Breast epithelium (tissue), 4 donors: ENCODE results near the gene LRRC52. TPM values are rescaled to one million over a fixed set of nuclear protein-coding genes. Genes with fewer than 3 reads are reported as not detected.
A peak's percentile ranks its signal among the peaks of the same experiment; 100 is the strongest.

ENCODE experiments used
- DNase-seq, 2 donors: peaks; one replicate each; pipeline ENCODE4 v3.0.0-alpha.2; 2019; ENCODE audit warnings: low spot score in 2 of 2
- H3K27ac ChIP-seq, 2 donors: fragments of 200-600 bp; sonication (generic) in 1 of 2; one replicate each; pipeline ENCODE4 v1.5.1; 2016 to 2019; ENCODE audit warnings: mild to moderate bottlenecking in 1 of 2
- H3K27me3 ChIP-seq, 2 donors: fragments of 200-600 bp; sonication (generic) in 1 of 2; one replicate each; pipeline versions ENCODE4 v1.5.1 to v1.6.0; 2017 to 2019; ENCODE audit warnings: control low read depth in 1 of 2, mild to moderate bottlenecking in 1 of 2
- H3K36me3 ChIP-seq: fragments of 200-600 bp; one replicate; pipeline ENCODE4 v1.5.1; 2019
- H3K4me1 ChIP-seq, 2 donors: fragments of 200-600 bp; sonication (generic); one replicate each; pipeline ENCODE4 v1.5.1; 2016 to 2019; ENCODE audit warnings: control low read depth in 1 of 2
- H3K4me3 ChIP-seq, 3 donors: fragments of 200-600 bp; sonication (generic); 1 replicate in 2 of 3; 2 replicates in 1 of 3; pipeline ENCODE4 v1.5.1; 2016 to 2019; ENCODE audit warnings: mild to moderate bottlenecking in 3 of 3, moderate library complexity in 2 of 3
- H3K9me3 ChIP-seq, 2 donors: fragments of 200-600 bp; sonication (generic) in 1 of 2; one replicate each; pipeline ENCODE4 v1.5.1; 2016 to 2019; ENCODE audit warnings: control low read depth in 1 of 2
- CTCF ChIP-seq, 3 donors: fragments of 450-650 bp; IDR thresholded peaks; one replicate each; pipeline ENCODE4 v1.5.1; 2016 to 2017; ENCODE audit warnings: antibody characterized with exemption in 3 of 3, mild to moderate bottlenecking in 3 of 3, moderate library complexity in 3 of 3
- POLR2A ChIP-seq: fragments of 450-650 bp; IDR thresholded peaks from one replicate; pipeline ENCODE4 v1.6.1; 2016; ENCODE audit warnings: antibody characterized with exemption, mild to moderate bottlenecking, moderate library complexity
- POLR2AphosphoS5 ChIP-seq, 3 donors: sonication (generic); formaldehyde crosslinking; IDR thresholded peaks; one replicate each; pipeline ENCODE4 v1.6.1; 2017; ENCODE audit warnings: antibody characterized with exemption in 3 of 3
- intact Hi-C: fragments of 100-400 bp; cut with DNase I; formaldehyde crosslinking; loops from one replicate; pipeline ENCODE4 v1.15.1; 2023; ENCODE audit warnings: low total_unique reads
- total RNA-seq, 3 donors: library from RNA; depleted of rRNA; stranded (reverse); fragments of >200 nt; gene quantifications; one replicate each; pipeline ENCODE4 v1.1.0, GENCODE V29; 2016

Gene LRRC52
- not detected for total RNA-seq

- H3K27ac ChIP-seq = no peak within 1 kb of the TSS
- H3K4me3 ChIP-seq = no peak within 1 kb of the TSS
- peak; percentile 59 to 63 for DNase-seq
- H3K36me3 ChIP-seq = no peaks in the 10 kb centered on the region
- TF ChIP-seq POLR2A (no peak), POLR2AphosphoS5 (IDR thresholded peaks at IDR 0.05) (no peak), CTCF (IDR thresholded peaks at IDR 0.05) (no peak)
- no peaks in the 10 kb centered on the region for H3K27me3 ChIP-seq
- no peaks in the 10 kb centered on the region for H3K9me3 ChIP-seq
- intact Hi-C loops = no loop called here
- no peaks in the 10 kb centered on the region for H3K4me1 ChIP-seq
Observed at GRCh38 chr1:165543532-165544438, at the start of gene LRRC52. TSS of gene LRRC52 (plus strand) at chr1:165544000. CDS start at chr1:165544297, 297 bp downstream.

GRCh38 chr1:165494949-165495857 lies 48.6 kb upstream of the LRRC52 start:
- H3K9me3 ChIP-seq = no peaks in the 10 kb centered on the region
- H3K27me3 ChIP-seq = peaks cover 0 to 2% of the 10 kb centered on the region in 2 donors
- no peak for DNase-seq
- no peak overlapping the region for H3K27ac ChIP-seq
- TF ChIP-seq POLR2AphosphoS5 (IDR thresholded peaks at IDR 0.05) = no peak
- no peak for TF ChIP-seq CTCF (IDR thresholded peaks at IDR 0.05)
- no peak for TF ChIP-seq POLR2A
- no peaks in the 10 kb centered on the region for H3K36me3 ChIP-seq
- H3K4me1 ChIP-seq = no peaks in the 10 kb centered on the region
- intact Hi-C loops = no loop called here
- H3K4me3 ChIP-seq = no peak overlapping the region

- intact Hi-C loops = no loop called here
- TF ChIP-seq POLR2AphosphoS5 (IDR thresholded peaks at IDR 0.05) (no peak), CTCF (IDR thresholded peaks at IDR 0.05) (no peak), POLR2A (no peak)
- no peak overlapping the region for H3K4me3 ChIP-seq
- no peak overlapping the region for H3K27ac ChIP-seq
- no peaks in the 10 kb centered on the region for H3K36me3 ChIP-seq
- no peaks in the 10 kb centered on the region for H3K4me1 ChIP-seq
- peaks cover 0 to 2% of the 10 kb centered on the region in 2 donors for H3K27me3 ChIP-seq
- no peak for DNase-seq
- H3K9me3 ChIP-seq = no peaks in the 10 kb centered on the region
Observed at GRCh38 chr1:165495858-165496205, 48.0 kb upstream of the LRRC52 start.

GRCh38 chr1:165496501-165496900 lies 47.3 kb upstream of the LRRC52 start:
- no peaks in the 10 kb centered on the region for H3K36me3 ChIP-seq
- H3K4me1 ChIP-seq = no peaks in the 10 kb centered on the region
- no peak for DNase-seq
- no peak overlapping the region for H3K4me3 ChIP-seq
- no peaks in the 10 kb centered on the region for H3K9me3 ChIP-seq
- intact Hi-C loops = no loop called here
- peaks cover 0 to 2% of the 10 kb centered on the region in 2 donors for H3K27me3 ChIP-seq
- TF ChIP-seq CTCF (IDR thresholded peaks at IDR 0.05) = no peak
- TF ChIP-seq POLR2AphosphoS5 (IDR thresholded peaks at IDR 0.05) = no peak
- no peak for TF ChIP-seq POLR2A
- no peak overlapping the region for H3K27ac ChIP-seq
